Natural killer cell (primary cell): ENCODE measurements around the gene EIF4G1. TPM values are rescaled to one million over a fixed set of nuclear protein-coding genes. Genes with fewer than 3 reads are reported as not detected.

Source experiments
- ATAC-seq, 3 donors: fragments of 150-1000 bp in 2 of 3; fragments of 200-7000 bp in 1 of 3; cut with Tn5 transposase; 1 replicate in 1 of 3; 2 replicates in 2 of 3; pipeline ENCODE4 v1.10.0; 2021; ENCODE audit warnings: mild to moderate bottlenecking in 2 of 3, moderate library complexity in 2 of 3
- DNase-seq, 2 donors: peaks; one replicate each; pipeline versions ENCODE4 v3.0.0 to v3.0.0-alpha.2; 2013 to 2021; ENCODE audit warnings: mixed read lengths in 1 of 2
- H3K27ac ChIP-seq: one replicate; pipeline ENCODE4 v1.5.1; 2013; ENCODE audit warnings: mild to moderate bottlenecking, low read length
- H3K27me3 ChIP-seq: one replicate; pipeline ENCODE4 v1.6.1; 2013; ENCODE audit warnings: low read length; ENCODE audit not compliant: control insufficient read depth, insufficient read depth
- H3K36me3 ChIP-seq: one replicate; pipeline ENCODE4 v1.6.1; 2013; ENCODE audit warnings: low read length; ENCODE audit not compliant: control insufficient read depth, insufficient read depth
- H3K4me1 ChIP-seq: one replicate; pipeline ENCODE4 v1.6.1; 2013; ENCODE audit warnings: low read length; ENCODE audit not compliant: control insufficient read depth, insufficient read depth
- H3K4me3 ChIP-seq: one replicate; pipeline ENCODE4 v1.5.1; 2013; ENCODE audit warnings: low read length
- H3K9me3 ChIP-seq: one replicate; pipeline ENCODE4 v1.6.1; 2013; ENCODE audit warnings: low read length; ENCODE audit not compliant: control insufficient read depth, insufficient read depth
- H3K27ac Mint-ChIP-seq, 2 donors: one replicate each; pipeline ENCODE4 v1.8.0; 2022; ENCODE audit warnings: mild to moderate bottlenecking in 2 of 2, mixed read lengths in 2 of 2, moderate library complexity in 1 of 2
- H3K27me3 Mint-ChIP-seq, 2 donors: one replicate each; pipeline ENCODE4 v1.8.0; 2022; ENCODE audit warnings: low read depth in 2 of 2, mixed read lengths in 2 of 2
- H3K36me3 Mint-ChIP-seq: one replicate; pipeline ENCODE4 v1.8.0; 2022; ENCODE audit warnings: mixed read lengths
- H3K4me1 Mint-ChIP-seq, 2 donors: one replicate each; pipeline ENCODE4 v1.8.0; 2022; ENCODE audit warnings: mixed read lengths in 2 of 2
- H3K4me3 Mint-ChIP-seq: one replicate; pipeline ENCODE4 v1.8.0; 2022; ENCODE audit warnings: mild to moderate bottlenecking, moderate library complexity, mixed read lengths
- H3K9me3 Mint-ChIP-seq, 2 donors: one replicate each; pipeline ENCODE4 v1.8.0; 2022; ENCODE audit warnings: mixed read lengths in 2 of 2
- WGBS: methylation state at CpG from one replicate; pipeline ENCODE4 v1.1.7; 2013; ENCODE audit warnings: missing lambda C conversion rate; ENCODE audit not compliant: insufficient coverage; 5-methylcytosine and 5-hydroxymethylcytosine counted together
- intact Hi-C: fragments of 100-400 bp; cut with micrococcal nuclease; formaldehyde crosslinking; loops from one replicate; pipeline ENCODE4 v1.14.2; 2022
- total RNA-seq, 4 donors: library from RNA; stranded (reverse); fragments of 120-200 nt in 1 of 4; gene quantifications; one replicate each; pipeline versions ENCODE4 v1.2.3 to v1.2.4, GENCODE V29; 2013 to 2022
- TF ChIP-seq, protein P1 (sequence below): fragments of 200-600 bp; IDR thresholded peaks from one replicate; pipeline ENCODE4 v1.8.0; 2022; ENCODE audit warnings: antibody characterized with exemption

The EIF4G1 gene
- total RNA-seq, 3 donors from 2014 or later (not counting 1 experiment from before 2014, with no cell fraction given) = 220 to 235 (median 227) TPM

DNA sequence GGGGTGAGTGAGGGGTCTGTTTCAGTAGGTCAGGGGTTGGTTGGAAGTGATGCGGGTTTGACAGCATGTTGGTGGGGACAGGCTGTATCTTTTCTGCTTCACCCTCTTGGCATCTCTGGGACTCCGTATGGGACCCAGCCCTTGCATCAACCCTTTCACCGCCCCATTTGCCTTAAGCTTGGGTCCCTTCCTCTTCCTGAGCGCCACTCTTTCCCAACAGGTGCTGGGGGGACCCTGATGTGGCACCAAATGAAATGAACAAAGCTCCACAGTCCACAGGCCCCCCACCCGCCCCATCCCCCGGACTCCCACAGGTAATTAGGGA, 1.1 kb downstream of the EIF4G1 start:
- H3K27me3 Mint-ChIP-seq = no peaks in the 10 kb centered on the region
- Histone ChIP-seq H3K4me3 (peak overlapping the region; percentile 47), H3K27me3 (no peaks in the 10 kb centered on the region), H3K4me1 (peaks cover 40% of the 10 kb centered on the region), H3K9me3 (no peaks in the 10 kb centered on the region), H3K27ac (peak overlapping the region; percentile 89), H3K36me3 (peaks cover 14% of the 10 kb centered on the region)
- peaks cover 21 to 41% of the 10 kb centered on the region in 2 donors for H3K4me1 Mint-ChIP-seq
- WGBS = 26% methylated on average over 4 of the region's 6 CpGs
- H3K4me3 Mint-ChIP-seq = peak overlapping the region; percentile 83
- intact Hi-C loops = loop anchor here (1.0 kb wide), 1 partner anchor 16 kb away; the partner anchor contains the start of gene PSMD2
- H3K27ac Mint-ChIP-seq = peak overlapping the region; percentile 79 to 91
- H3K36me3 Mint-ChIP-seq = no peaks in the 10 kb centered on the region
- peak in 1 of 3 donors; percentile 0 for ATAC-seq
- no peaks in the 10 kb centered on the region for H3K9me3 Mint-ChIP-seq
- DNase-seq = no peak
- TF ChIP-seq, protein P1, sequence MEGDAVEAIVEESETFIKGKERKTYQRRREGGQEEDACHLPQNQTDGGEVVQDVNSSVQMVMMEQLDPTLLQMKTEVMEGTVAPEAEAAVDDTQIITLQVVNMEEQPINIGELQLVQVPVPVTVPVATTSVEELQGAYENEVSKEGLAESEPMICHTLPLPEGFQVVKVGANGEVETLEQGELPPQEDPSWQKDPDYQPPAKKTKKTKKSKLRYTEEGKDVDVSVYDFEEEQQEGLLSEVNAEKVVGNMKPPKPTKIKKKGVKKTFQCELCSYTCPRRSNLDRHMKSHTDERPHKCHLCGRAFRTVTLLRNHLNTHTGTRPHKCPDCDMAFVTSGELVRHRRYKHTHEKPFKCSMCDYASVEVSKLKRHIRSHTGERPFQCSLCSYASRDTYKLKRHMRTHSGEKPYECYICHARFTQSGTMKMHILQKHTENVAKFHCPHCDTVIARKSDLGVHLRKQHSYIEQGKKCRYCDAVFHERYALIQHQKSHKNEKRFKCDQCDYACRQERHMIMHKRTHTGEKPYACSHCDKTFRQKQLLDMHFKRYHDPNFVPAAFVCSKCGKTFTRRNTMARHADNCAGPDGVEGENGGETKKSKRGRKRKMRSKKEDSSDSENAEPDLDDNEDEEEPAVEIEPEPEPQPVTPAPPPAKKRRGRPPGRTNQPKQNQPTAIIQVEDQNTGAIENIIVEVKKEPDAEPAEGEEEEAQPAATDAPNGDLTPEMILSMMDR = no peak

GRCh38 chr3:184315871-184316661, 1.7 kb downstream of the EIF4G1 start:
- H3K27me3 ChIP-seq = no peaks in the 10 kb centered on the region
- peaks cover 41% of the 10 kb centered on the region for H3K4me1 ChIP-seq
- peaks cover 20% of the 10 kb centered on the region for H3K36me3 ChIP-seq
- peak overlapping the region; percentile 79 to 91 for H3K27ac Mint-ChIP-seq
- H3K27me3 Mint-ChIP-seq = no peaks in the 10 kb centered on the region
- WGBS = 56% methylated on average over 15 of the region's 16 CpGs
- H3K9me3 Mint-ChIP-seq = no peaks in the 10 kb centered on the region
- no peak for ATAC-seq
- peaks cover 21 to 45% of the 10 kb centered on the region in 2 donors for H3K4me1 Mint-ChIP-seq
- DNase-seq = peak in 1 of 2 donors; percentile 35
- H3K27ac ChIP-seq = peak overlapping the region; percentile 89
- no peaks in the 10 kb centered on the region for H3K9me3 ChIP-seq
- H3K4me3 ChIP-seq = no peak overlapping the region
- intact Hi-C loops = loop anchor here (1.0 kb wide), 1 partner anchor 17 kb away; the partner anchor contains the start of gene PSMD2
- H3K36me3 Mint-ChIP-seq = peaks cover under 1% of the 10 kb centered on the region
- TF ChIP-seq, protein P1 = no peak
- peak overlapping the region; percentile 70 for H3K4me3 Mint-ChIP-seq

DNA sequence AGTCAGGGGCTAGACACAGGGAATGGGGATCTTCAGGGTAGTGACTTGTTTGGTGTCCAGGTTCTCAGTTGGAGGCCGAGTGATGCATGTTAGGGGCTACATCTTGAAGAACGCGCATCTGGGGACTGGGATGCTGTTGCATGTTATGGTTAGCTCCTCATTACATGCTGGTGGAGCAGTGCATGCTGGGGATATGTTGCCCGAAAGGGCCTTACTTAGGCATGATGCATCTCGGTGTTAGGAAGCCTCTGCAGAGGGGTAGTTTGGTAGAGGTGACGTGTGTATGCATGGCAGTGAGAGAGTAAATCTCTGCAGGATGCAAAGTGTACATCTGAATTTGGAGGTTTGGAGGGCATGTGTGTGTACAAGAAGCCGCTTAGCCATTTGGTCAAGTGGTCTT, 2.4 kb downstream of the EIF4G1 start:
- Histone ChIP-seq H3K36me3 (peaks cover 27% of the 10 kb centered on the region), H3K9me3 (no peaks in the 10 kb centered on the region), H3K27me3 (no peaks in the 10 kb centered on the region), H3K27ac (no peak overlapping the region), H3K4me3 (no peak overlapping the region), H3K4me1 (peaks cover 41% of the 10 kb centered on the region)
- intact Hi-C loops = no loop called here
- TF ChIP-seq, protein P1 = no peak
- Mint-ChIP-seq H3K36me3 (peaks cover 7% of the 10 kb centered on the region), H3K4me1 (peaks cover 21 to 53% of the 10 kb centered on the region in 2 donors), H3K27me3 (no peaks in the 10 kb centered on the region), H3K4me3 (peak overlapping the region; percentile 70), H3K27ac (peak overlapping the region; percentile 79 to 91), H3K9me3 (no peaks in the 10 kb centered on the region)
- DNase-seq (peak in 1 of 2 donors; percentile 30), ATAC-seq (no peak)
- 83% methylated on average over 7 of the region's 7 CpGs for WGBS
